GDM1 (cell line): ENCODE data around the gene BRD2.
A peak's percentile ranks its signal among the peaks of the same experiment; 100 is the strongest.

ENCODE experiments used
- DNase-seq: peaks from one replicate; lab custom pipeline; 2025; lab: John Stamatoyannopoulos, UW

Gene BRD2

DNA sequence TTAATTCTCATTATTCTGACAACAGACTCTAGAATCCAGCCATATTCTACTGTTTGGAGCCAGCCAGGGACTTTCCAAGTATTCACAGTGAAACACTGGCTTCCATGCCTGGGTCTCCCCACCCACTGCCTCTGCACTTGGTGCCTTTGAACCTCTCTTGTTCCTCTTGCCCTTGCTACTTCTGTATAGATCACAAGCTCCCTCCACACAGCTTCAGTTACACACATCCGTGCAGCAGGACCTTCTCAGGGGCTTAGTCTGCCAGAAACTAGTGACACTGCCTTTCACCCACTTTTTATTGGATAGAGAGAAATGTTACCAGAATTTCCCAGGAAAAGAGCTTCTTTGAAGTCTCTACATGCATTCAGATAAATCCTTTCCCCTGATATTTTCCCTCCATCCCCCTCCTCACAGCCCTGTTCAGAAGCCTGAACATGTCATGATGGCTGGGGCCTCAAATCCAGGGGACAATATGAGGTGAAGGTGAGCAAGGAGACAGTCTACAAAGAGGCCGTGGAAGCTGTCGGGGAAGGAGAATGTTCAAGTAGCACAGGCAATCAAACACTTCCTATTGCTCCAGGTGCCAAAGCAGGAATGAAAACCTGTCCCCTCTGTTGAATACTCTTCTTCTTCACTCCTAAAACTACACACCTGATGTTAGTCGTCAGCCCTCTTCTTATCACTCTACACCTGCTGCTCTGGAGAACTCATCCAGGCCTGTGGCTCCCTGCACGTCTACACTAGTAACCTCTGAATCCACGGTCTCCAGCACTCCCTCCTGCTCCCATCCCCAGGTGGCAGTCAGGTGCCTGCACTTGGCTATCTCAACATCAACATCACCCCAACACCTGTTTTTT is 61.2 kb downstream of the BRD2 start:
- DNase-seq: peak; percentile 88

DNA sequence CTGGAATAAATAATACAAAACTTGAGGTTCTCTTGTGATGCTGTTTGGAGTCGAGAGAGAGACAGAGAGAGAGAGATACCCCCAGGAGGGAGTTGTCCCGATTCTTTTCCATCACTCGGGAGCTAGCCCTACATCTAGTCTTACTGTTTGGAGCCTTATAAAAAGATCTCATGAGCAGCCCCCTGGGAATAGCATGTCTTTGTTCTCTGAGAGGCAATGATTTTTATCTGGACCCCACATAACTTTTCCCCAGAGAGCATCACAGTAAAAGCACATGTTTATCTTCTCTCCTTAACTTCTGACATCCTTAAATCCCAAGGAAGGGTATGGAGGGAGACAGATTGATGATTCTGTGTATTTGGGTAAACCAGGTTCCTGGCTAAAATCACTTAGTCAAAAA is 61.9 kb downstream of the BRD2 start:
- no peak for DNase-seq
